ENCODE results near the gene SMC6. TPM values are rescaled to one million over a fixed set of nuclear protein-coding genes. Genes with fewer than 3 reads are reported as not detected.

SMC6 gene
- total RNA-seq, 1 donor from 2014 or later: 33.6 TPM

GRCh38 chr2:17637131-17637906 lies 116.3 kb downstream of the SMC6 start:
- TF ChIP-seq CTCF (conservative IDR thresholded peaks at IDR 0.05): no peak
- H3K36me3 Mint-ChIP-seq (ENCODE audit: low read depth): peaks cover 3% of the 10 kb centered on the region
- H3K9me3 Mint-ChIP-seq: no peaks in the 10 kb centered on the region
- peaks cover 13% of the 10 kb centered on the region for H3K4me1 Mint-ChIP-seq
- no peak overlapping the region for H3K4me3 Mint-ChIP-seq
- no peak for DNase-seq (ENCODE audit: low read depth, low spot score)
- H3K27me3 Mint-ChIP-seq (ENCODE audit: low read depth): no peaks in the 10 kb centered on the region
- peak overlapping the region; percentile 43 for H3K27ac Mint-ChIP-seq (ENCODE audit: unreplicated experiment)

- H3K36me3 Mint-ChIP-seq (ENCODE audit: low read depth): no peaks in the 10 kb centered on the region
- no peak overlapping the region for H3K4me3 Mint-ChIP-seq
- no peaks in the 10 kb centered on the region for H3K27me3 Mint-ChIP-seq (ENCODE audit: low read depth)
- peaks cover 13% of the 10 kb centered on the region for H3K4me1 Mint-ChIP-seq
- DNase-seq (ENCODE audit: low read depth, low spot score): no peak
- H3K27ac Mint-ChIP-seq (ENCODE audit: unreplicated experiment): no peak overlapping the region
- no peaks in the 10 kb centered on the region for H3K9me3 Mint-ChIP-seq
- TF ChIP-seq CTCF (conservative IDR thresholded peaks at IDR 0.05): no peak
These were observed 117.4 kb downstream of the SMC6 start for GRCh38 chr2:17636257-17636656.

GRCh38 chr2:17634997-17635396 lies 118.6 kb downstream of the SMC6 start:
- H3K4me1 Mint-ChIP-seq: peaks cover 13% of the 10 kb centered on the region
- H3K9me3 Mint-ChIP-seq: no peaks in the 10 kb centered on the region
- H3K4me3 Mint-ChIP-seq: no peak overlapping the region
- DNase-seq (ENCODE audit: low read depth, low spot score): no peak
- no peak overlapping the region for H3K27ac Mint-ChIP-seq (ENCODE audit: unreplicated experiment)
- H3K27me3 Mint-ChIP-seq (ENCODE audit: low read depth): no peaks in the 10 kb centered on the region
- TF ChIP-seq CTCF (conservative IDR thresholded peaks at IDR 0.05): no peak
- peaks cover 1% of the 10 kb centered on the region for H3K36me3 Mint-ChIP-seq (ENCODE audit: low read depth)

- Mint-ChIP-seq H3K4me1 (peaks cover 4% of the 10 kb centered on the region), H3K36me3 (ENCODE audit: low read depth) (peaks cover 2% of the 10 kb centered on the region), H3K27ac (ENCODE audit: unreplicated experiment) (no peak overlapping the region), H3K4me3 (no peak overlapping the region), H3K9me3 (peaks cover 3% of the 10 kb centered on the region), H3K27me3 (ENCODE audit: low read depth) (no peaks in the 10 kb centered on the region)
- no peak for TF ChIP-seq CTCF (conservative IDR thresholded peaks at IDR 0.05)
- DNase-seq (ENCODE audit: low read depth, low spot score): no peak
These were observed 123.5 kb downstream of the SMC6 start for GRCh38 chr2:17630089-17630488.

GRCh38 chr2:17628349-17629261 lies 125.0 kb downstream of the SMC6 start:
- Mint-ChIP-seq H3K36me3 (ENCODE audit: low read depth) (peaks cover 2% of the 10 kb centered on the region), H3K4me3 (no peak overlapping the region), H3K27ac (ENCODE audit: unreplicated experiment) (no peak overlapping the region), H3K4me1 (peaks cover 2% of the 10 kb centered on the region), H3K9me3 (peaks cover 3% of the 10 kb centered on the region), H3K27me3 (ENCODE audit: low read depth) (no peaks in the 10 kb centered on the region)
- DNase-seq (ENCODE audit: low read depth, low spot score): no peak
- no peak for TF ChIP-seq CTCF (conservative IDR thresholded peaks at IDR 0.05)
